Superior temporal gyrus (tissue), 1 donor: ENCODE data around the gene PRR36.

ENCODE experiments used
- DNase-seq: peaks from one replicate; pipeline ENCODE4 v3.0.0-alpha.2; 2016; ENCODE audit errors: extremely low spot score

PRR36 gene

GRCh38 chr19:7820588-7820987, 53.6 kb downstream of the PRR36 start:
- DNase-seq: no peak

DNA sequence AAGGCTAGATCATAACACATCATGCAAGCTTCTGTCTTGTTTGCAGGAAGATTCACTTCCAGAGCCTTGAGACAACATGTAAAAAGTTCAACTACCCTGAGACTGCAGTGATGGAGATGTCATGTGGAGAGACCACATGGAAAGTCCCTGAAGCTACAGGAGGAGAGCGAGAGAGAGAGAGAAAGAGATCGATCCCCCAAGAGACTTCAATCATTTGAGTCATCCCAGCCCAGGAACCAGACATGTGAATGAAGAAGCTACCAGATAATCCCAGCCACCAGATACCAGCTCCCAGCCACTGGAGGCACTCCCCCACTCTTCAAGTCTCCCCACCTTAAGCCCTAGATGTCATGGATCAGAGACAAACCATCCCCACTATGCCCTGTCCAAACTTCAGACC, 54.9 kb downstream of the PRR36 start:
- DNase-seq: no peak

DNA sequence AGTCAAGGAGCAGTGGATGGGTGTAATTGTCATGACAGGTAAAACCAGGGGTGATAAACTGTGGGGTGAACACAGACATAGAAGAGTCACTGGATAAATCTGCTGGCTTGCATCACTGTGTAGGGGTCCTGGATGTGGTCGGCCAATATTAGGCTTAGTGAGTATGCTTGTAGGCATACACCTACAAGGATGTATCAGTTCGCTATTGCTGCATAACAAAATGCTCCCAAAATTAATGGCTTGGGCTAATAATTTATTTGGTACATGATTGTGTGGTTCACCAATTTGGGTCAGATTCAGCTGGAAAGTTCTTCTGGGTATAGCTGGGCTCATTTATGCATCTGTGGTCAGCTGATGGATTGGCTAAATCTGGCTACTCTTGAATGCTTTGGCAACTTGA, 55.4 kb downstream of the PRR36 start:
- DNase-seq: no peak
